Embryonic facial prominence (tissue), 1 donor: Measurements from ENCODE around the gene GATAD2B.
"Not testable (repeated sequence)": the region's sequence is repeated elsewhere in the genome, so short reads cannot be mapped to it uniquely, and the experiment has no call there.

ENCODE experiments used
- DNase-seq: peaks from one replicate; pipeline ENCODE4 v3.0.0-alpha.2; 2016; ENCODE audit errors: extremely low spot score

Gene GATAD2B

GRCh38 chr1:153840774-153841173, 82.0 kb downstream of the GATAD2B start:
- not testable (repeated sequence) for DNase-seq

GRCh38 chr1:153833968-153834367, 88.8 kb downstream of the GATAD2B start:
- DNase-seq, result not testable (repeated sequence)

DNA sequence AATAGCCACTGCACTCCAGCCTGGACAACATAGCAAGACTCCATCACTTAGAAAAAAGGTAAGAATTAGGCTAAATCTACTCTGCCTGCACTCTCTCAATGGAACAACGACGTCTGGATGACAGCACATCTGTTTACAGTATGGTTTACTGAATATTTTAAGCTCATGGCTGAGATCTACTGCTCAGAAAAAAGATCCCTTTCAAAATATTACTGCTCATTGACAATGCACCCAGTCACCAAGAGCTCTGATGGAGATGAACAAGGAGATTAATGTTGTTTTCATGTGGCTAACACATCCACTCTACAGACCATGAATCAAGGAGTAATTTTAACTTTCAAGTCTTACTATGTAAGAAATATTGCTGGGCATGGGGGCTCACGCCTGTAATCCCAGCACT, 89.6 kb downstream of the GATAD2B start:
- no peak for DNase-seq

GRCh38 chr1:153832293-153832692, 90.5 kb downstream of the GATAD2B start:
- no peak for DNase-seq

- no peak for DNase-seq
Observed at GRCh38 chr1:153831026-153831425, 91.7 kb downstream of the GATAD2B start.

DNA sequence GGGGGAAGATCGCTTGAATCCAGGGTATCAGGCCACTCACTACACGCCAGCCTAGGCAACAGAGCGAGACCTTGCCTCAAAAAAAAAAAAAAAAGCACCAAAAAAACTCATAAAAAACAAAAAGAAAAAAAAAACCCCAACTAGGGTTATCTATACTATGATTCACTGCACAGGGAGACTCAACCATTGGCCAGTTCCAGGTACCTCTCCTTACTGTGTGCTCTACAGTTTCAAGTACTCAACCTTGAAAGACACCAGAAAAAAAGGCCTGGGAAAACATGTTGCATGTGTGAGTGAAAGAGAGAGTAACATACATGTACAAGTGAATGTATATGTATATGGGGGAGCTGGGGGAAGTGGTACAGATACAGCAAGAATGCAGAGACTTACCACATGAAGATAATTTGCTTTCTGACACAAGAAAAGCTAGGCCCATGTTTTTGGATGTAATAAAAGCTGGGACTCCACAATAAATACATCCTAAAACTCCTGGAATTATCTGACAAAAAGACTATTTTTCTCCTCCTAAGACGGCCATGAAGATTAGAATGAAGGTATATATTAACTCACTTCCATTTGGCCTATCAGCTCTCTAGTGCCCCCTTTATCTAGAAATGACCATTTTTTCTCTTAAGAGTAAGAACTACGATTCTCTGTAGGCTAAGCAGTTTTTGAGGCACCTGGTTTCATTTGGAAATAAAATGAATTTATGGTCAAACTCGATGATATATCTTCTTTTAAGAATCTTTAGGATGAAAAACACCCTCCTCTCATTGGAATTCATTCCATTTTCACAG, 95.4 kb downstream of the GATAD2B start:
- DNase-seq, result no peak

GRCh38 chr1:153818876-153819275, 103.9 kb downstream of the GATAD2B start:
- DNase-seq, result no peak

GRCh38 chr1:153816283-153816889, 106.4 kb downstream of the GATAD2B start:
- DNase-seq, result no peak

DNA sequence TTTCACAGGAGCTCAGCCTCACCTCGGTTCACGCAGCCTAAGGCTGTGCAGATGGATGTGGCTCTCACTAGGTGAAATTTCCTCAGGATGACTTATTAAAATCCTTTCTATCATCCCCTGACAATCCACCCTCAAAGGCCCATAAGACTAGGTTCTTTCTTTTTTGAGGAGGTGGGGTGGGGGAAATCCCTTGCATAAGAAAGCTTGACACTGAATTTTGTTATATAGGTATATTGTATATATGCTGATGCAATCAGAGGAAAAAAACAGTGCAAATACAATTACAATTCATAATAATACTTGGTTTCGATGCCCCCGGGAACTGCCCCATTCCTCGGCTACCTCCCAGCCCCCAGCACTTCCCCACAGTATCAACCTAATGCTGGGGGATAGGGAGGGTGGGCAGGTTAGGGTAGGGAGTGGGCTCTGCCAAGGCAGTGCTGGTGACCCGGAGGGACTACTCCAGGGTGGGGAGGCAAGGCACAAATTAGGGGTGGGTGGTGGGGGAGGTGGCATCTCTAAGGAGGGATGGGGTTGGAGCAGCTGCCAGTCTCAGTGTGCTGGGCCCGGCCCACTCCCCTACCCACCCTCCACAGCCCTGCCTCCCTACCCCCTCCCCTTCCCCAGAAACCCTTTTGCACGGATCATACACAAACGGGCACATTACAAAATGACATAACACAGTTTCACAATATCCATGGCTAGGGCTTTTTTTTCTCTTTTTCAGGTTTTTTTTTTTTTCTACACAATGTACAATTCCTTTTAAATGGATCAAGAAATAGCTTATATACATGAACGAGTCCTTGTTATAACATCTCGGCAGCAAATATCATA, 116.7 kb downstream of the GATAD2B start:
- no peak for DNase-seq

DNA sequence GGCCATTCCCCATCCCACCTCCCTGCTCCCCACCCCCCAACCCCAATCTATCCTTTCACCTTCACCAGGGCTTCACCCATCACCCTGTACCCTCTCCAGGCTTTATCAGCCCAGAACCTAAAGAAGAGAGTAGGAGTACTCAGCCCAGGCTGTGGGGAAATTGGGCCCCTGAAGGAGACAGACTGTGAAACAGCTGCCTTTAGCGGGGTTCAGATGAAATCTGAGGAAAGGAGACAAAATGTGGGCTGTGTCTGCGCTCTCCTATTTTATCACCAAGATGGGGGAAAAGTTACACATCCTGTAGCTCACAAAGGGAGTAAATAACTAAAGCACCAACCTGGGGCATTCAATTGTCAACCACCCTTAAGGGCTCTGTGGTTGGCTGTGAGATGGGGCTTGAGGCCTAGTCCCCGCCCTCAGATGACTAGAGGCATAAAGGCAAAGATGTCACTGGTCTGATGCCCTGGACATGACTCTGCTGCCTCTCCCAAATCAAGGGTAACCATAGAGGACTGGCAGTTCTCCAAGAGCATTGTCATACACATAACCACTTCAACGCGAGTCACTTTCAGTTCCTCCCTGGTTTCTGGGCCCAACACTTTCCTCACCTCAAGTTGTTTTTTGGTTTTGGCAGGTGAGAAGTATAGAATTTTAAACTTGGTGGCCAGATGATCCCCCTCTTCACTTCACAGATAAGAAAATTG, 117.6 kb downstream of the GATAD2B start:
- no peak for DNase-seq

DNA sequence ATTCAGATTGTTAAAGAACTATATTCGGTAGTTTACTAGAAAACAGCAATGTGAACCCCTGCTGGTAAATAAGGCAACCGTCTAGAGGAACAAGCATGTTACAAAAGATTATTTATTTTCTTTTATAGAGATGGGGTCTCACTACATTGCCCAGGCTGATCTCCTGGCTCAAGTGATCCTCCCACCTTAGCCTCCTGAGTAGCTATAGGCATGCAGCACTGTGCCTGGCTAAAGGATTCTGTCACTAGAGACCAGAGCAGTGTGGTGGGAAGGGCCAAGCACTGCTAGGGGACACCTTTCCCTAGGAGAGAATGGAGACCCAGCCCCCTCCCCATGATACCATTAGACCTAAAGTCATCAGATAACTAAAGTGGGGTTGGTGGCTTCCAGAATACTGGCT, 118.7 kb downstream of the GATAD2B start:
- no peak for DNase-seq

DNA sequence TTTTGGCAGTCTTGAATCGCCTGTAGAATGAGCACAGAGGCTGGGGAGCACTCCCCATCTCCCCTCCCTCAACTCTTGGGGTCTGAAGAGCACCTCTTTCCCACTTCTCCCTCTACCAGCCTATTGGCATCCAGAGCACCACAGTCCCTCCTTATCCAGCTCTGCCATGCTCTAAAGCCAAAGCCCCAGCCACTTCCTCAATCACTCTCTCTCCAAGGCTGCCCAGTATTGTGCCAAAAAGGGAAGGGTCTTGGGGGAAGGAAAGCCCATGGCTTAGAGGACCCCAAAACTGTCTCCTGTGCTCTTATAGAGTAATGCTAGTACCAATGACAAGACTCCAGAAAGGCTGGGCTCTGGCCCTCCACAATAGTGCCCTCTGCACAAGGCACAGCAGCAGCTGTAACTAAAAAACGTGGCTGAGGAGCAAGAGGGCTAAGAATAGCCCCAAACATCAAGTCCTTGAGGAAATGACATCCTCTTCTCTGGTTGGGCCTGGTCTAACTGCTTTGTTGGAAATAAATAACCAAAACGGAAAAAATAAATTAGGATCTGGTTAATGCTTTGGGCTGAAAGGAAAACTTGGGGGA, 119.2 kb downstream of the GATAD2B start:
- no peak for DNase-seq

- DNase-seq, result no peak
Observed at GRCh38 chr1:153801786-153802697, 120.7 kb downstream of the GATAD2B start.

GRCh38 chr1:153801028-153801625, 121.6 kb downstream of the GATAD2B start:
- no peak for DNase-seq

DNA sequence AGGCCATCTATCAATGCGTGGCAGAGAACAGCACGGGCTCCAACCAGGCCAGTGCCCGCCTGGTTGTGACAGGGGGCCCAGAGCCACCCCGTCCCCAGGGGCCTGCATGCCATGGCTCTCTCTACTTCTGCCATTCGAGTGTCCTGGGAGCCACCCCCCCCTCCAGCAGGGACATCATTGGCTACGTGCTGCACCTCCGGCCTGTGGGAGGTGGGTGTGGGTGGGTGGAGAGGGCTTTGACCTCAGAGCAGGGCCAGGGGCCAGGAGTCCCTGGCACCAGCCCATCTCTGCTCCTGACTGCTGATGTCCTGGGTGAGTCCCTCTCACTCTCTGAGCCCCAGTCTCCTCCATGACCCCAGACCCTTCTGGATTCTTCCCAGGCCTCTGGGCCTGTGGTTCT, 122.3 kb downstream of the GATAD2B start:
- DNase-seq, result no peak

DNA sequence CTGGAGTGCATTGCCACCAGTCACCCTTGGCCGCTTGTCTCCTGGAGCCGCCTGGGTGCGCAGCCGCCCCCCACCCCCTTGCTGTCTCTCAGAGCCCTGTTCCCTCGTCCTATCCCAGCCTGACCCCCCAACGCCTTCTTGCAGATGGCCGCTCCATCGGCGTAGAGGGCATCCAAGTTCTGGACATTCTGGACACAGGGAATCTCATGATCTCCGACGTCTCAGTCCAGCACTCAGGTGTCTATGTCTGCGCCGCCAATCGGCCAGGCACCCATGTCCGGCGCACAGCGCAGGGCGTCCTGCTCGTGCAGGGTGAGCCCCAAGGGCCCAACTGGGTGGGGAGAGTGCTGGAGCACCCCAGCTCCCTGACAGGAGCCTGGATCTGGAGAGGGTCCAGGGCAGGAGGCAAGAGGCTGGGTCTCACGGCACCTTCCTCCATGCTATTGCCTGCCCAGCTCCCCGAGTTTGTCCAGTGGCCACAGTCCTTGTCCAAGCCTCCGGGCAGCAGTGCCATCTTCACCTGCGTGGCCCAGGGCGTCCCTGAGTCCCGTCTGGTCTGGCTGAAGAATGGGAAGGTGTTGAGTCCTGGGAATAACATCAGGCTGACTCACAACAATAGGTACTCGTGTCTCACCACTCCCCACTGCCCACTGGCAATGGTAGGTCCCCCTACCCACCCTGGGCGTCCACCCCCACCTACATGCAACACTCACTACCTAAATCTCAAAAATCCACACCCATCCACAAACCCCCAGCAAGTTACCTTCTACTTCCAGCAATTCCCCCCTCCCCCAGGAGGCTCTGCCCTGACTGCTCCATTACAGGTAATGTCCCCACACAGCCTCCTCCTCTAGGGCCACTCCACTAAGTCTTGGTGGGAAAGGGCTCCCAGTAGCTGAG, 123.0 kb downstream of the GATAD2B start:
- no peak for DNase-seq

GRCh38 chr1:153799016-153799415, 123.8 kb downstream of the GATAD2B start:
- no peak for DNase-seq

GRCh38 chr1:153798468-153798780, 124.3 kb downstream of the GATAD2B start:
- DNase-seq, result no peak
